Adrenal gland (tissue), 12 donors: ENCODE results near the gene LCMT1. TPM values are rescaled to one million over a fixed set of nuclear protein-coding genes. Genes with fewer than 3 reads are reported as not detected.
A peak's percentile ranks its signal among the peaks of the same experiment; 100 is the strongest.

Experiments
- DNase-seq, 7 donors: peaks; one replicate each; pipeline ENCODE4 v3.0.0-alpha.2; 2019 to 2020
- H3K27ac ChIP-seq, 5 donors: fragments of 200-600 bp; sonication (generic) in 4 of 5; 1 replicate in 3 of 5; 2 replicates in 2 of 5; pipeline versions ENCODE4 v1.5.1 to v1.8.0; 2016 to 2020; ENCODE audit warnings: mild to moderate bottlenecking in 1 of 5
- H3K27me3 ChIP-seq: fragments of 200-600 bp; 2 replicates; pipeline ENCODE4 v1.8.0; 2021
- H3K36me3 ChIP-seq, 2 donors: fragments of 200-600 bp; replicated peaks in 1 of 2; 1 replicate in 1 of 2; 2 replicates in 1 of 2; pipeline versions ENCODE4 v1.5.1 to v1.8.0; 2018 to 2022
- H3K4me1 ChIP-seq, 2 donors: fragments of 200-600 bp; replicated peaks in 1 of 2; 1 replicate in 1 of 2; 2 replicates in 1 of 2; pipeline versions ENCODE4 v1.5.1 to v1.8.0; 2018 to 2021
- H3K4me3 ChIP-seq, 4 donors: fragments of 200-600 bp; sonication (generic) in 3 of 4; one replicate each; pipeline ENCODE4 v1.5.1; 2016 to 2018
- H3K9me3 ChIP-seq, 3 donors: fragments of 200-600 bp; sonication (generic) in 1 of 3; replicated peaks in 1 of 3; 1 replicate in 2 of 3; 2 replicates in 1 of 3; pipeline versions ENCODE4 v1.5.1 to v1.8.0; 2016 to 2021
- CTCF ChIP-seq, 6 experiments: fragments of 450-650 bp in 4 of 6; fragments of 200-600 bp in 2 of 6; sonication (generic) in 1 of 6; IDR thresholded peaks; 1 replicate in 5 of 6; 2 replicates in 1 of 6; pipeline versions ENCODE4 v1.5.1 to v1.8.0; 2016 to 2021; ENCODE audit warnings: antibody characterized with exemption in 6 of 6, mild to moderate bottlenecking in 2 of 6, moderate library complexity in 1 of 6
- POLR2A ChIP-seq, 2 donors: fragments of 450-650 bp; IDR thresholded peaks; one replicate each; pipeline ENCODE4 v1.6.1; 2017; ENCODE audit warnings: antibody characterized with exemption in 2 of 2, mild to moderate bottlenecking in 2 of 2, moderate library complexity in 1 of 2
- WGBS, 4 donors: extraction: QIAGEN DNeasy Blood & Tissue Kit in 2 of 4; methylation state at CpG; one replicate each; pipeline versions ENCODE4 v1.1.5 to v1.1.7; 2013 to 2017; 5-methylcytosine and 5-hydroxymethylcytosine counted together
- intact Hi-C, 2 donors: fragments of 100-400 bp; cut with DNase I; formaldehyde crosslinking; loops; one replicate each; pipeline versions ENCODE4 v1.14.1 to v1.15.0; 2022 to 2023
- polyA plus RNA-seq, 3 donors: library from polyadenylated mRNA; stranded (reverse); fragments of 200-250 nt in 2 of 3; fragments of 350-450 nt in 1 of 3; fragmentation: Illumina TruSeq in 1 of 3; extraction: RNeasy Lipid Tissue Mini Kit (QIAGEN cat#74804) in 1 of 3; gene quantifications; one replicate each; pipeline ENCODE4 v1.2.3, GENCODE V29; 2013 to 2014
- total RNA-seq, 9 donors: library from RNA; depleted of rRNA in 4 of 9; stranded (reverse); fragments of >200 nt in 4 of 9; fragments of 120-200 nt in 1 of 9; fragmentation: NEBNext Ultra II Directional in 1 of 9; extraction: Animal tissue kit (Norgen Biotek cat#: 25700) in 1 of 9; gene quantifications; one replicate each; pipeline versions ENCODE4 v1.1.0 to v1.2.4, GENCODE V29; 2013 to 2023
- donor health status: healthy with polysubstance abuse.
- donor health status: Bipolar disorder and iron deficiency.
- donor health status: DM: yes; HTN: yes; CAD: no.
- donor health status: DM: no; HTN: no; CAD: no.
- donor health status: DM: no; HTN: no; CAD: no.
- donor health status: DM: yes; HTN: yes; CAD: no.

The LCMT1 gene
- total and polyA plus RNA-seq, 12 donors, result 28.1 to 60.3 (median 43.5) TPM

- DNase-seq, result no peak
Measured at GRCh38 chr16:25140459-25140858, 28.9 kb downstream of the LCMT1 start.

GRCh38 chr16:25141648-25142047 lies 30.1 kb downstream of the LCMT1 start:
- no peak for DNase-seq
- H3K4me3 ChIP-seq, result no peak overlapping the region
- intact Hi-C loops, result no loop called here
- no peak for TF ChIP-seq CTCF (IDR thresholded peaks at IDR 0.05)
- no peak for TF ChIP-seq POLR2A (IDR thresholded peaks at IDR 0.05)
- 74 to 96% (median 89%) methylated on average over 2 of the region's 2 CpGs for WGBS, 4 donors
- H3K27me3 ChIP-seq, result no peaks in the 10 kb centered on the region
- peaks cover 0 to 38% of the 10 kb centered on the region in 2 donors for H3K36me3 ChIP-seq
- no peaks in the 10 kb centered on the region for H3K4me1 ChIP-seq
- H3K27ac ChIP-seq, result no peak overlapping the region
- H3K9me3 ChIP-seq, result no peaks in the 10 kb centered on the region

More at GRCh38 chr16:25140459-25140858, 28.9 kb downstream of the LCMT1 start:
- TF ChIP-seq CTCF (IDR thresholded peaks at IDR 0.05), result no peak
- TF ChIP-seq POLR2A (IDR thresholded peaks at IDR 0.05), result no peak
- intact Hi-C loops, result no loop called here
- H3K4me3 ChIP-seq, result no peak overlapping the region
- 92 to 94% (median 93%) methylated on average over 6 of the region's 6 CpGs for WGBS, 4 donors
- H3K27me3 ChIP-seq, result no peaks in the 10 kb centered on the region
- H3K4me1 ChIP-seq, result no peaks in the 10 kb centered on the region
- peaks cover 0 to 40% of the 10 kb centered on the region in 2 donors for H3K36me3 ChIP-seq
- no peak overlapping the region for H3K27ac ChIP-seq
- H3K9me3 ChIP-seq, result no peaks in the 10 kb centered on the region

- intact Hi-C loops, result no loop called here
- no peaks in the 10 kb centered on the region for H3K27me3 ChIP-seq
- no peak overlapping the region for H3K27ac ChIP-seq
- TF ChIP-seq POLR2A (IDR thresholded peaks at IDR 0.05) (no peak), CTCF (IDR thresholded peaks at IDR 0.05) (peak in 4 of 6 experiments; percentile 14 to 35 (median 32))
- H3K4me1 ChIP-seq, result no peaks in the 10 kb centered on the region
- no peak overlapping the region for H3K4me3 ChIP-seq
- WGBS, 4 donors, result 54 to 83% (median 62%) methylated on average over 1 to 2 of the region's 2 CpGs
- no peak for DNase-seq
- H3K9me3 ChIP-seq, result no peaks in the 10 kb centered on the region
- H3K36me3 ChIP-seq, result peaks cover 0 to 37% of the 10 kb centered on the region in 2 donors
Measured at GRCh38 chr16:25143928-25144327, 32.4 kb downstream of the LCMT1 start.

- H3K9me3 ChIP-seq, result no peaks in the 10 kb centered on the region
- intact Hi-C loops, result no loop called here
- peaks cover 0 to under 1% of the 10 kb centered on the region in 2 donors for H3K36me3 ChIP-seq
- peaks cover 0 to 7% of the 10 kb centered on the region in 2 donors for H3K4me1 ChIP-seq
- no peaks in the 10 kb centered on the region for H3K27me3 ChIP-seq
- no peak overlapping the region for H3K27ac ChIP-seq
- H3K4me3 ChIP-seq, result no peak overlapping the region
- WGBS, 4 donors, result 89 to 95% (median 92%) methylated on average over 22 of the region's 22 CpGs
- DNase-seq, result no peak
- TF ChIP-seq CTCF (IDR thresholded peaks at IDR 0.05) (no peak), POLR2A (IDR thresholded peaks at IDR 0.05) (no peak)
Measured at GRCh38 chr16:25148568-25149215, 37.1 kb downstream of the LCMT1 start.
